Stimulated activated CD8-positive, alpha-beta memory T cell treated with anti-CD3 and anti-CD28 coated beads, Interleukin-4, amount 100 ng/mL, for 1 hour (primary cell): ENCODE results near the gene USP20.
"Not testable (repeated sequence)": the region's sequence is repeated elsewhere in the genome, so short reads cannot be mapped to it uniquely, and the experiment has no call there.

Experiments
- DNase-seq, 2 donors: peaks; one replicate each; pipeline ENCODE4 v3.0.0-alpha.2; 2020; ENCODE audit warnings: low read depth in 2 of 2, low spot score in 1 of 2

The USP20 gene

DNA sequence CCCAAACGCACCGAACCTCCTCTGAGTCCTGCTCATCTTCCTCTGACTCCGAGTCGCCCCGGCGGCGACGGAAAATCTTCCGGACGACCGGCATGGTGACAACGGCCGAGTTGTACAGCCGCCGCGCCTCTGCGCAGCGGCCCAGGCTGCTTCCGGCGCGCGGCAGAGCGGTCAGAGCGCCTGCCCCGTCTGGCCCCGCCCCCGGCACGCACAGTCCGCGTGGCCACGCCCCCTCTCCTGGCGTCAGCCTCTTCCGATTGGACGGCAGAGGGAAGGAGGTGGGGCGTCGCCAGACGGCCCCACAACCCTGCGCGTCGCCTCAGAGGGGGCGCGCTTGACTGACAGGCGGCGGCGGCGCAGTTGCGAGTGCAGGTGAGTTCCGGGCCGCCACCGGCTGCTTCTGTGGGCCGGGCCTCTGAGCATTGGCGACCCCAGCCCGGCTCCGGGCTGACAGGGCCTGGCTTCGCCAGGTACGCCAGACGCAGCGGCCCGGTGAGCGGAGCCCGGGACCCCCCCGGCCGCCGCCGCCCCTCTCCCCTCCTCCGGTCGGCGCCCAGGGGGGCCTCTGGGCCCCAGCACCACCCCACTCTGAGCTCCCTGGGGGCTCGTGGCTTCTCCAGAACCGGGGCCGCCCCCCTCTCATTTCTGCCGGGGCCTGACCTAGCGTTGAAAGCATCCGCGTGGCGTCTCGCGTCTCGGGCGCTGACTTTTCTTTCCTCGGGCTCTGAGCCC, at the start of gene USP20, which contains the start of gene C9orf78:
TSS of gene USP20 (plus strand) at position 331 of the 732 bp plus-strand sequence. CDS start 17,098 bp downstream, outside the sequence.
TSS of gene C9orf78 (minus strand) at position 148 of the 732 bp plus-strand sequence. CDS start at position 94, 54 bp downstream.
- DNase-seq, result peak; percentile 87 to 92

DNA sequence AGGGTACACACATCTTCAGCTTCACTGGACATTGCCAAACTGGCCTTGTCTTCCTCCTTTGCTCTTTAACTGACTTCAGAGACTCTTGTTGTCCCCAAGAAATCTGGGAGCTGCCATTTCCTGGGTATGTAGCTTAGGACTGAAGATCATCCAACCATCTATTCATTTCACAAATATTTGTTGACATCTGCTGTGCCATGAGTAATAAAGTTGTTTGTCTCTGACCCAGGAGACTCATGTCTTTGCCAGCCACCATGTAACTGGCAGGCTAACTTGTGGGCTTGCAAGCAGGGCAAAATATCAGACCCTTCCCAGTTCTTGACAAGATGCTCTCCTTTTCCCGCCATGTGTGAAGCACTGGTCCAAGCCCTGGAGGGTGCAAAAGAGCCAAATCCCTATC, 49.4 kb upstream of the USP20 start:
- no peak for DNase-seq

DNA sequence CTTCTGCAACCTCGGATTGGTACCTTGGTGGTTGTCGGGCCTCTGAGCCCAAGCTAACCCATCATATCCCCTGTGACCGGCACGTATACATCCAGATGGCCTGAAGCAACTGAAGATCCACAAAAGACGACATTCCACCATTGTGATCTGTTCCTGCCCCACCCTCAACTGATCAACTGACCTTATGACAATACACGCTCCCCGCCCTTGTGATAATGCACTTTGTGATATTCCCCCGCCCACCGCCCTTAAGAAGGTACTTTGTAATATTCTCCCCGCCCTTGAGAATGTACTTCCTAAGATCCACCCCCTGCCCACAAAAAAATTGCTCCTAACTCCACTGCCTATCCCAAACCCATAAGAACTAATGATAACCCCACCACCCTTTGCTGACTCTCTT, 48.8 kb upstream of the USP20 start:
- no peak for DNase-seq

DNA sequence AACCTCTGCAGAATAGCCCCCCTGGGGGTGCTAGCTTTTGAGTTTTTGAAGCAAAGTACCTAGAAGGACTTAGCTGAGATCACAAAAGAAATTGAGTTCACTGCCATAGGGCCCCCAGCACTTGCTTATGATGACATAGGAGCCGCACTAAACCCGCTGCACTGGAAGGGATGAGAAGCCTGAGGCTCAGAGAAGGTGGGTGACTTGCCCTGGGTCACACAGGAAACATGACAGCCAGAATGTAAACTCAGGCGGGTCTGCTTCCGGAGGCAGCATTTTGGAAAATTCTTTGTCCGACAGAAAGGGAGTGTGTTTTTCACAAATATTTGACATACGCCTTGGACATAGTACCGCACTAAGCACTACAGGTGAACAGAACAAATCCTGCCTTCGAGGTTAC, 40.7 kb upstream of the USP20 start:
- DNase-seq, result no peak

DNA sequence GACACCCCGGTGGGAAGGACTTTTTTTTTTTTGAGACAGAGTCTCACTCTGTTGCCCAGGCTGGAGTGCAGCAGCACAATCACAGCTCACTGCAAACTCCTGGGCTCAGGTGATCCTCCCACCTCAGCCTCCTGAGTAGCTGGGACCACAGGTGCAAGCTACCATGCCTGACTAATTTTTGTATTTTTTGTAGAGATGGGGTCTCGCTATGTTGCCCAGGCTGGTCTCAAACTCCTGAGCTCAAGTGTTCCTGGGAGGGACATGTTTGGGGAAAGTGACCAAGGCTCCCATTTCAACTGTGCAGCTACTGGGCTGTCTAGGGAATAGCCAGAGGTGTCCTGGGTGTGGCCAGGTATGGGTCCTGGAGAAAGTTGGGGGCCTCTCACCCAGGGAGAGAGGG, 39.2 kb upstream of the USP20 start:
- not testable (repeated sequence) for DNase-seq

DNA sequence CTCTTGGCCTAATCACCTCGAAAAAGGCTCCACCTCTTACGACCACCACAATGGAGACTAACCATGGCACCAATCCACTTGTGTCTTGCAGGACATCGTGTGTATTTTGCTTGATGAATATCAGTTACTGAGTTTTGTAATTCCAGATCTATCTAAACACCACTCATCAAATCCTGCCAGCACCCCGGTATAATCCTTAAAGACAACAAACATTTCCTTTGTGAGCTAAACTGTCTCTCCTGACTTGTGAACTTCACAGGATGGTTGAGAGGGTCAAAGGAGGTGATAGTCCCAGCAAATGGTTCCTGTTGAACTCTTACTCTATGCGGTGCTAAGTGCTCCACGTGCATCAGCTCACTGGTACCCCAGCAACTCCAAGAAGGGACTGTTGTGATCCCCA, 36.3 kb upstream of the USP20 start:
- no peak for DNase-seq

DNA sequence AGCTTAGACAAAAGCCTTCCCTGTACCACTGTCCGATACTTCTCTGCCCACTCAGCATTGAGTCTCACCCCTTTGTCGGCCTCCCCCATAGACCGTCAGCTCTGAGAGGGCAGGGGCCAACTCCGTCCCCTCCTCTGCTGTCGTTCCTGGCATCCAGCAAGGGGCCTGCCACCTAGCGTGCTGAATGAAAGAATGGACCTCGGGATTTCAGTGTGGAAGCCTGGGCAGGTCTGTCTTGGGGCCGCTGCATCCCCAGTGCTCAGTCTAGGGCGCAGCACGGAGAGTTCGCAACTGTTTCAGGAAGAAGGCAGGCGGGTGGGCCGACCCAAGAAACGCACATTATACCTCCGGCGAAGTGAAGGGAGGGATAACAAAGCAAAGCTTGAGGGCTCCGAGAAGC, 33.8 kb upstream of the USP20 start:
- DNase-seq, result no peak

DNA sequence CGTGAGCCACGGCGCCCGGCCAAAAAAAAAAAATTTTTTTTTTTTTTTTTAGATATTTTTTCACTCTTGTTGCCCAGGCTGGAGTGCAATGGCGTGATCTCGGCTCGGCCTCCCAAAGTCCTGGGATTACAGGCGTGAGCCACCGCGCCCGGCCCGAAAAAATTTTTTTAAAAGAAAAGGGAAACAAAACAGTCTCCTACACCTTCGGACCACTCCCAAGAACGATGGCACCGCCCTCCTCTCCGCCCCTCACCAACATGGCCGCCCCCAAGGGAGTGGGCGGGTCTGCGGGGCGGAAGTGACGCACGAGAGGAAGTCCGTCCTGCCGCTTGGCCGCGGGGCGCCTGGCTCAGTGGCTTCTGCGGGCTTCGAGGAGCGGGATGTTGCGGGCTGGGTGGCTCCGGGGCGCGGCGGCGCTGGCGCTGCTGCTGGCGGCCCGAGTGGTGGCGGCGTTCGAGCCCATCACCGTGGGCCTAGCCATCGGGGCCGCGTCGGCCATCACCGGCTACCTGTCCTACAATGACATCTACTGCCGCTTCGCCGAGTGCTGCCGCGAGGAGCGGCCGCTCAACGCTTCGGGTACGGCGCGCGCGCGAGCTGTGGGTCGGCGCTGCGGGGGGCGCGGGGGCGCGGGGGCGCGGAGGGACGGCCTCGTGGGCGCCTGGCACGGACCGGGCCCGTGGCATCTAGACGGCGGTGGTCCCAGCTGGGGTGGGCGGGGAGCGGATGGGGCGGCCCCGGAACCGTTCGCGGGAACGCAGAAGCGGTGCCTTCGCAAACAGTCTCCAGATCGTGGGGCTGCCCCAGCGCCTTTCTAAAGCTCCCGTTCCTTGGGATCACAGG, 32.2 kb upstream of the USP20 start, which contains the start of gene TOR1B:
TSS of gene TOR1B (plus strand) at position 352 of the 843 bp plus-strand sequence. CDS start at position 381, 29 bp downstream.
- peak; percentile 87 to 90 for DNase-seq

DNA sequence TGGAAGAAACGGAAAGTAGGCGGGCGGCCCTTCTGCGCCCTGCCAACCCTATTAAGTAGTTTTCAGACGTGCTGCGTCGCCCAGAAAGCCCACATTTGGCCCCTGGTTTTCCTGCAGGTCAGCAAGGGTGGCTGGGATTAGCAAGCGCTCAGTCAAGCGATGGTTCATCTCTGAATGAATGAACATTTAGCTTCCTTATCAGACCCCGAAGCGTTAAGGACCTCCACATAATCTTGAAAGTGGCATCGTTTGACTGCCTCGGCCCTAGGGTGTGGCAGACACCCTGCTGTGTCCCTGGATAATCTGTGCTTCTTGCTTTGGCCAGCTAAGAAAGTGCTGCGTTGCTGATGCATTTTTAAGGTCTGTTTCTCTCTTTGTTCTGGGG, 31.6 kb upstream of the USP20 start:
- no peak for DNase-seq

DNA sequence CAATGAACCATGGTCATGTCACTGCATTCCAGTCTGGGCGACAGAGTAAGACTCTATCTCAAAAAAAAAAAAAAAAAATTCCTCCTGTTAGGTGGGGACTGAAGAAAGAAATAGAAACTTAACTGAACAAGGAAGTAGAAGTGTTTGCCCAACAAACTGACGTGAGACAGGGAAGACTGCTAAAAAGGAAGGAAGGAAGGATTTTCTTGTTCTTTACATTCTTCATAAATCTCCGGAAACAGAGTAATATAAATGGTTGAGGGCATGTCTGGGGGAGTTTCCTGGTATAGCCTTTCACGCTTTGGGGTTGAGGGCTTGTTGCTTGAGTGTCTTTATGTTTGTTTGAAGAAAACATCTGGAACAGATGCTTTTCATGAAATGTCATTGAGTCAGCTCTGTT, 29.2 kb upstream of the USP20 start:
- no peak for DNase-seq

DNA sequence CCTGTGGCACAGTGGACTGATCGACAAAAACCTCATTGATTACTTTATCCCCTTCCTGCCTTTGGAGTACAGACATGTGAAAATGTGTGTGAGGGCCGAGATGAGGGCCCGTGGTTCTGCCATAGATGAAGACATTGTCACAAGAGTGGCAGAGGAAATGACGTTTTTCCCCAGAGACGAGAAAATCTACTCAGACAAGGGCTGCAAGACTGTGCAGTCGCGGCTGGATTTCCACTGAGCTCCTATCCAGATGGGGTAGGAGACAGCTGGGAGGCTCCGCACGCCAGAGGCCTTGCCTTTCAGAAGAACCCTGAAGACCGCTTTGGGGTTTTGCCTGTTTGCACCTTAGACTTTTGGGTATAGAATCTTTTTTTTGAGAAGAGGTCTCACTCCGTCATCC, 25.9 kb upstream of the USP20 start:
- DNase-seq, result no peak

DNA sequence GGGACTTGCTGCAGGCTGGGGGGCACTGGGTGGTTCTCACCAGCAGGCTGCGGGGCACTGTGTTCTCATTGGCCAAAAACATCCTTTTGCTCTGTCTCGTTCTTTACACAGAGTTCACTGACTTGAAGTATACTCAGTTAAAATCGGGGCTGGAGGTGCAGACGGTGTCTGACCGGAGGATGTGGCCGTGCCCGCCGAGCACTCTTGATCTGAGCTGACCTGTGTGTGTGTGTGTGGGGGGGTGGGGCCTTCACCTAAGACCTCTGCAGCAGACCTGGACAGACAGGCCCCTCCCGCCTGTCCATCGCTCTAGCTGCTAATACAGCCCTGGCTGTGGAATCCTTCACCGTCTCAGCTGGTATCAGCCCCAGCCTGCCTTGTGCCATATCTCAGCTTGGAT, 25.1 kb upstream of the USP20 start:
- no peak for DNase-seq

DNA sequence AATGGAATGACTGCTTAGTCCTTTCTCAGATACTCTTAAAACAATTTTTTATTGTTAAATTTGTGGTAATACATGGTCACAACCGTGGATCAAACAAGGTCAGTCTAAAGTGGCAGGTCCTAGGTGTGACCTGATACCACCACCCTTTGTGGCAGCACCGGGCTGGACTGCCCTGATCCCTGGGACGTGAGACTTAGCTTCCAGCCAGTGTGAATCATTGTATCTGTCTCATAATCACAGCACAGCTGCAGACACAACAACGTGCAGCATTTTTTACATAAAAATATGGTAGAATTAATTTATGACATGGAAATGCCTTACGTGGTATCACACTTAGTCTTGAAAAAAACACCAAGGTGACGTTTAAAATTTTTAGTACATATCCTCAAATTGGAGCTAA, 24.5 kb upstream of the USP20 start:
- no peak for DNase-seq

DNA sequence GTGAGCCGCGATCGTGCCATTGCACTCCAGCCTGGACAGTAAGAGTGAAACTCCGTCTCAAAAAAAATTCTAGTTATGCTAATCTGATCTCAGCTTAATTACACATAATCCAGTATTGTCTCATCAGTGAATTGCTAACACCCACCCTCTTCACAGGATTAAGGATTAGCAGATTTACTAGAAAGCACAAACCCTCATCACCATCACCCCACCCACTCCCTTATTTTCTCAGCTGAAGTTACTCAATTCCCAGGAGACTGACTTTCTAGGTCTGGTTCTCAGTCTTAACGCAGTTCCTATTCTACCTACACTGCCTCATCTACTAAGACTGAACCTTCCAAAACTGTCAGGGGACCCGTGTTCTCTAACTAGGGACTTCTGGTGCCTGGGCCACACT, 23.3 kb upstream of the USP20 start:
- no peak for DNase-seq

DNA sequence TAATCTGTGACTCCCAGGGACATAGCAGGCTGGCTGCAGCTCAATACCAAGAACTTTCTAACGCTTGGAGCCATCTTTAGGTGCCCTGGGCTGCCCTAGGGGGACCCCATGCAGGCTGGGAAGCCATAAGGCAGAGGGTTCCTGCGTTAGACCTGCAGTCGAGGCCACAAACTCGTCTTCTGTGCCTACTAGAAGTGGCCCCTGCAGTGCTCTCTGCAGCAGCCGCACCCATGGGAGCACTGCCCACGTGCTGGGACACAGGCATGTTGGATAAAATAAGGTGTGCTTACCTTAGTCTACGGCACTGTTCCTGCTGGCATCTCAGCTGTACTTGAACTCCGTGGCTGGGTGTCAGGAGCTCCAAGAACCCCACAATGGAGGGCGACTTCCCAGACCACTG, 22.9 kb upstream of the USP20 start:
- no peak for DNase-seq

DNA sequence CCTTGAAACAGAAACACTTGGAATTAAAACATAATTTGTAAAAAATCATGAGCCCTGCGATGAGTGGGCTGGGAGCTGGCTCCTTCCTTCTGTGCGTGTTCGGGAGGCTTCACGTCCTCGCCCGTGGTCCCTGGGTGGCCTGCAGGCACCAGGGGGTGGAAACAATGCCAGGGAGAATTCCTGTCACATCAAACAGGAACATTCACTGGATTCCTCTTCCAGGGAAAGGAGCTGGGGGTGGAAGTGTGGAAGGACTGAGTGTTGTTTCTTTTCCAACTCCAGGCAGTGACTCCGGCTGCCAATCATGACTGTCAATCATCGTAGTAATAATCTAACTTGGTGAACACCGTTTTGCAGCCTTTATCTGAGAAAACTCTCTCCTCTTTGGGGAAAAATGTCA, 21.6 kb upstream of the USP20 start:
- no peak for DNase-seq

DNA sequence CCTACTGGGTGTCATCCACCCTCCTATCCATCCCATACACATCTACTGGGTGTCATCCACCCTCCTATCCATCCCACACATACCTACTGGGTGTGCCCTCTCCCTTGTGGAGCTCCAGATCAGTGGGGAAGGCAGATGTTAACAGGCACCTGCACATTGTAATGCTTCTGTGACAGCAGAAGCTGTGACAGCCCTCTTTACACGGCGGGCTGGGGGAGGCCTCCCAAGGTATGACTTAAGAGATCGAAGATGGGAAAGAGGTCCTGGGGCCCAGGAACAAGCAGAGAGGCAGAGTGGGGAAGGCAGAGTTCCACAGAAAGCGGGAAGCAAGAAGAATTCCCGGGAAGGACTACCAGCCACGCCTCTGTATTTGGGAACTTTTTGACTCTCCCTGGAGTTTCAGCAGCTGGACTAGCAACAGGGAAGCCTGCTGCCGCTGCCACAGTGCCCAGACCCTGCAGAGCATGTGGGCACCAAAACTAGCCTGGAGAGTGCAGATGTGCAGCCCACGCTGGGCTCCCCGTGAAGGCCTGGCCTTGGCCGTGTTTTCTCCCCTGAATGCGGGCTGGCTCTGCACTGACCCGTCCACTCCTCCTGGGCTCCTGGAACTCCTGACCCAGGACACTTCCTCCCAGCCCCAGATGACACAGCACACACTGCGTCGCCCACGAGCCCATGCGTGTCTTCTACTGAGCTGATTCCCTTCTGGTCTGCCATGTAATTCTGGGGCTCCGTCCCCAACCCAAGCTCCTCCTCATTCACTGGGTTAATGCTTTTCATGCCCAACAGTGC, 20.6 kb upstream of the USP20 start:
- no peak for DNase-seq

DNA sequence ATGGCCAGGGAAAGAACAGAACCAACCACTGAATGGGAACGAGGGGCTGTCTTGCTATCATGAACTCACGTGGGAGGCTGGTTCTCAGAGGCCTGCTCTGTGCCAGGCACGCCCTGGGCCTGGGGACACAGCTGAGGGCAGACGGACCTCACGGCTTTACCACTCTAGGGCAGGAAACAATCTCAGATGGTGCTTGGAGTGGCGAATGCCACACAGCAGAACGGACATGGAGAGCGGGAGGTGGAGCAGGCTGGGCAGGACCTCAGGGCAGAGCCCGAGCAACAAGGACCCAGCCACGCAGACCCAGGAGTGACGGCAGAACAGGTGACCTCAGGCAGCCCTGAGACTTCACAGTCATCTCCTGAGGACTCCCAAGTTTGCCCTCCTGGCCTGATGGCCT, 20.0 kb upstream of the USP20 start:
- no peak for DNase-seq

DNA sequence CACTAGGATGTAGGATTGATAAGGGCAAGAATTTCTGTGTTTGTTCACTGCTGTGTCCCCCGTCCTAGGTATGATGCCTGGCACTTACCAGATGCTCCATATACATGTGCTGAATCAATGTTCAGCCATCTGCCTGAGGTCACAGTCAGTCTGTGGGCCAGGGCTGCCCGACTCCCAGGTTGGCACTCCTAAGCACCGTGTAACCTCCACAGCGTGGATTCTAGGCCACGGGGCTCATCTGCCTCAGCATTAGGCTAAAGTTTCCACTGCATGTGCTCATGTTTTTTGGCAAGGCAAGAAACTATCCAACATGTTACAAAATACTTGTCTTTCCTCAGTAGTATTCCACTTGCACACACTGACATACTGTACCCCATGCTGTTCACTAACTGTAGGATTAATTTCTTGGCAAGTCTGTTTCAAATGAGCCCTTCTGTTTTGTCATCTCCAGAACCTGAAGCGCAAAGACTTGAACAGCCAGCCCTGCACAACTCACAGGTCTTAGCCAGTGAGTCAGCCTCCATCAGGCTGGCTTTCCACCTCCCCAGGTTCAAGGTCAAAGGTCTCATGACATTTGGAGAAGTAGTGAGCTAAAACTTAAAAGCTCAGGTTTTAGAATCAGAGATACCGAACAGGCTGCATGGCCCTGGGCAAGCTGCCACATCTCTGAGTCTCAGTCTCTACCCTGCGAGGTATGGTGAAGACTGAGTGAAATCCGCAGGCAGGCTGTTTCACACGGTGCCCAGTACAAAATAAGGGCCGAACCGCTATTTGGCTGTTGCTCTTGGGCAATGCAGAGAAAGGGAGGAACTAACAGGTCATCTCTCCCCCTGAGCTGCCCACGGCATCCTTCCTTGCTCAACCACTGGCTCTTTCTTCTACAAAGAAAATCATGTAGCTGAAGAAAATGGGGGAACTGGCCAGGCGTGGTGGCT, 18.5 kb upstream of the USP20 start:
- no peak for DNase-seq

DNA sequence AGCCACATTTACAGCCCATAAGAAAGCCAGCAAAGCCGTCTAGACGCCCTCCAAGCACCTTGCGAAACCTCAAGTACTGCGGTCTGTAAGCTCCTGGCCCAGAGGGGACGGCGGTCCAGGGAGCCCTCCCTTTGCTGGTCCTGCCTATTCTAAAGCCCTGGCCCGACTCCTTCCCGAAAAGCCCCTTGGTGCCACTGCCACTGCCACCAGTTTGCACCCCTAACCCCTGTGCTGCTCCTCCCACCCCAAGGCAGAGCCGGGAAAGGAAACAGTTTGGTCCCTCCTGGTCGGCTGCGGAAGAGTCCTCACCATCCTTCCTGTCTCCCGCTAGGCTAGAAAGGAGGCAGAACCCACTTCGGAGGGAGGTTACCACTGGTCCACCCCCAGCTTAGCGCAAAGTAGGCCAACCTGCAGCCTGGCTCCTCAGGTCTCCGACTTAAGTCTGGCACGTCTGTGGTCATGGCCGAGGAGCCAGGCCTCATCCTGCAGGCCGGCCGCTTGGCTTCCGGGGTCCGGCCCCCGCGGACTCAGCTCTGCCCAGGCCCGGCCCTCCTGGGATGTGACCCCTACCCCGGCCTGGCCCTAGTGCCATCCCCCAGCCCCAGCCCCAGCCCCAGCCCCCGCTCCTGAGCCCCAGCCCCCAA, 12.2 kb upstream of the USP20 start:
- no peak for DNase-seq
